ENCODE measurements around the gene RABEP1.

- TF ChIP-seq, protein P1, sequence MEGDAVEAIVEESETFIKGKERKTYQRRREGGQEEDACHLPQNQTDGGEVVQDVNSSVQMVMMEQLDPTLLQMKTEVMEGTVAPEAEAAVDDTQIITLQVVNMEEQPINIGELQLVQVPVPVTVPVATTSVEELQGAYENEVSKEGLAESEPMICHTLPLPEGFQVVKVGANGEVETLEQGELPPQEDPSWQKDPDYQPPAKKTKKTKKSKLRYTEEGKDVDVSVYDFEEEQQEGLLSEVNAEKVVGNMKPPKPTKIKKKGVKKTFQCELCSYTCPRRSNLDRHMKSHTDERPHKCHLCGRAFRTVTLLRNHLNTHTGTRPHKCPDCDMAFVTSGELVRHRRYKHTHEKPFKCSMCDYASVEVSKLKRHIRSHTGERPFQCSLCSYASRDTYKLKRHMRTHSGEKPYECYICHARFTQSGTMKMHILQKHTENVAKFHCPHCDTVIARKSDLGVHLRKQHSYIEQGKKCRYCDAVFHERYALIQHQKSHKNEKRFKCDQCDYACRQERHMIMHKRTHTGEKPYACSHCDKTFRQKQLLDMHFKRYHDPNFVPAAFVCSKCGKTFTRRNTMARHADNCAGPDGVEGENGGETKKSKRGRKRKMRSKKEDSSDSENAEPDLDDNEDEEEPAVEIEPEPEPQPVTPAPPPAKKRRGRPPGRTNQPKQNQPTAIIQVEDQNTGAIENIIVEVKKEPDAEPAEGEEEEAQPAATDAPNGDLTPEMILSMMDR (conservative IDR thresholded peaks at IDR 0.05; ENCODE audit: low read depth, low read length): no peak
- no peak for TF ChIP-seq EZH2phosphoT487 (IDR thresholded peaks at IDR 0.05; ENCODE audit: borderline replicate concordance, low read length)
- no peak for TF ChIP-seq EZH2 (IDR thresholded peaks at IDR 0.05; ENCODE audit: low read length, unreplicated experiment)
These were observed 4.8 kb downstream of the RABEP1 start for GRCh38 chr17:5286846-5287245.
